H1 (cell line): ENCODE data around the gene ARID5B.

ENCODE experiments used
- ATF2 ChIP-seq: IDR thresholded peaks from 2 replicates; pipeline ENCODE4 v1.6.1; 2012; ENCODE audit warnings: low read length, inconsistent platforms
- CREB1 ChIP-seq: IDR thresholded peaks from 2 replicates; pipeline ENCODE4 v1.6.1; 2012; ENCODE audit warnings: inconsistent platforms

DNA sequence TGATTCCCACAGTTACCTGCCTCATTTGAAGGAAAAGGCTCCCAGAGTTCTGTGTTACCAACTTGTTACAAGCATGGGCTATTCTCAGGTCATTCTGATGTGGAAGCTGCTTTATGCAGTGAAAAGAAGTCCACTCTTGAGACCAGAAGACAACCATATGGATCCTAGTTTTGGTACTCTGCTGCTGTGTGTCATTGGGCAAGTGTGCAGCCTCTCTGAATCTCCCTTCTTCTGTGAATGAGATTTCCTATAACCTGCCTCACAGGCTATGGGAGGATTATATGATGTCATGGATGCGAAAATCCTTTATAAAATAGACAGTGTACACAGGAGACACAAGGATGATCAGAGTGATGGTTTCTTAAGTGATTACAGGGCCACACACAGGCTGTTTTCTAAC lies 166.1 kb downstream of the ARID5B start:
- TF ChIP-seq CREB1: no peak
- TF ChIP-seq ATF2: no peak
